OCI-LY3 (cell line): ENCODE data around the gene CT47C1.

Experiments
- H2AFZ ChIP-seq: fragments of 200-600, 300-600 bp; shearing (Covaris generic); 2 replicates; pipeline ENCODE4 v1.6.0; 2014; ENCODE audit warnings: antibody characterized with exemption, low read depth, low read length
- H3K27ac ChIP-seq: fragments of 200-600, 300-600 bp; sonication (generic); 2 replicates; pipeline ENCODE4 v1.5.1; 2014; ENCODE audit warnings: mild to moderate bottlenecking, low read length, moderate library complexity, mixed read lengths
- H3K27me3 ChIP-seq: fragments of 200-600, 300-600 bp; sonication (generic); 2 replicates; pipeline ENCODE4 v1.6.1; 2014; ENCODE audit warnings: low read depth, low read length, mixed read lengths
- H3K36me3 ChIP-seq: fragments of 200-600, 300-600 bp; sonication (generic); replicated peaks from 2 replicates; pipeline ENCODE3; 2014; ENCODE audit warnings: low read depth, low read length, mixed read lengths
- H3K4me1 ChIP-seq: fragments of 300-600, 200-600 bp; sonication (generic); 2 replicates; pipeline ENCODE4 v1.6.1; 2014; ENCODE audit warnings: low read length, mixed read lengths
- H3K4me2 ChIP-seq: fragments of 200-600, 300-600 bp; sonication (generic); 2 replicates; pipeline ENCODE4 v1.6.1; 2014; ENCODE audit warnings: low read length, mixed read lengths
- H3K4me3 ChIP-seq: fragments of 300-600, 200-600 bp; sonication (generic); 2 replicates; pipeline ENCODE4 v1.5.1; 2014; ENCODE audit warnings: antibody characterized with exemption, mild to moderate bottlenecking, low read length, moderate library complexity
- H3K79me2 ChIP-seq: fragments of 300-600, 200-600 bp; shearing (Covaris generic); 2 replicates; pipeline ENCODE4 v1.6.1; 2014; ENCODE audit warnings: mild to moderate bottlenecking, low read length, mixed read lengths
- H3K9ac ChIP-seq: fragments of 300-600, 200-600 bp; shearing (Covaris generic); 2 replicates; pipeline ENCODE4 v1.6.0; 2014; ENCODE audit warnings: mild to moderate bottlenecking, low read length, moderate library complexity
- H3K9me3 ChIP-seq: fragments of 200-600, 300-600 bp; shearing (Covaris generic); 2 replicates; pipeline ENCODE4 v1.6.1; 2014; ENCODE audit warnings: low read length, mixed read lengths; ENCODE audit not compliant: insufficient read depth
- H4K20me1 ChIP-seq: fragments of 200-600, 300-600 bp; sonication (generic); 2 replicates; pipeline ENCODE4 v1.6.1; 2016; ENCODE audit warnings: low read length, mixed read lengths; ENCODE audit not compliant: insufficient read depth
- EZH2phosphoT487 ChIP-seq: fragments of 200-600 bp; shearing (Covaris generic); IDR thresholded peaks from 2 replicates; pipeline ENCODE4 v1.6.1; 2018; ENCODE audit warnings: antibody characterized with exemption, mixed run types, low read depth
- TF ChIP-seq, protein P1 (sequence below): fragments of 200-600, 300-600 bp; sonication (generic); IDR thresholded peaks from 2 replicates; pipeline ENCODE4 v1.5.1; 2014; ENCODE audit warnings: antibody characterized with exemption, low read length, low read depth

Gene CT47C1

DNA sequence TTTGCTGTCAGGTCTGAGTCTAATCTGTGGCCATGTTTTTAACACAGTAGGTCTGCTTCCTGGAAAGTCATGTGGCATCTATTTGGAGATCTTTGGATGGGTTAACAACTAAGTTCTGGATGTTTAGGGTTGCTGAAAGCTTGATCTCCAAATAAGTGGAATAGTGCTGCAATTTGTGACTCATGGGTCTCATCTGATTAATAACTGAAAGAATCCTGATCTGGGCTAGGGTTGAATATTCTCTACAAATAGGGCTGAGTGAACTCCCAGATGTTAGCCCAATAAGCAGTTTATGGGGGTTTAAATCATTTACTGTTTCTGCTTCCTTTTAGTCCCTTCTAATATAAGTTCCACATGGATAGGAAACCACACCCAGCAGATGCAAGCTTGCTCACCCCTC, 23.1 kb downstream of the CT47C1 start:
- no peak for TF ChIP-seq EZH2phosphoT487
- TF ChIP-seq, protein P1, sequence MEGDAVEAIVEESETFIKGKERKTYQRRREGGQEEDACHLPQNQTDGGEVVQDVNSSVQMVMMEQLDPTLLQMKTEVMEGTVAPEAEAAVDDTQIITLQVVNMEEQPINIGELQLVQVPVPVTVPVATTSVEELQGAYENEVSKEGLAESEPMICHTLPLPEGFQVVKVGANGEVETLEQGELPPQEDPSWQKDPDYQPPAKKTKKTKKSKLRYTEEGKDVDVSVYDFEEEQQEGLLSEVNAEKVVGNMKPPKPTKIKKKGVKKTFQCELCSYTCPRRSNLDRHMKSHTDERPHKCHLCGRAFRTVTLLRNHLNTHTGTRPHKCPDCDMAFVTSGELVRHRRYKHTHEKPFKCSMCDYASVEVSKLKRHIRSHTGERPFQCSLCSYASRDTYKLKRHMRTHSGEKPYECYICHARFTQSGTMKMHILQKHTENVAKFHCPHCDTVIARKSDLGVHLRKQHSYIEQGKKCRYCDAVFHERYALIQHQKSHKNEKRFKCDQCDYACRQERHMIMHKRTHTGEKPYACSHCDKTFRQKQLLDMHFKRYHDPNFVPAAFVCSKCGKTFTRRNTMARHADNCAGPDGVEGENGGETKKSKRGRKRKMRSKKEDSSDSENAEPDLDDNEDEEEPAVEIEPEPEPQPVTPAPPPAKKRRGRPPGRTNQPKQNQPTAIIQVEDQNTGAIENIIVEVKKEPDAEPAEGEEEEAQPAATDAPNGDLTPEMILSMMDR, result no peak
- H3K4me3 ChIP-seq, result no peak overlapping the region
- no peaks in the 10 kb centered on the region for H3K36me3 ChIP-seq
- no peak overlapping the region for H3K9ac ChIP-seq
- H3K4me2 ChIP-seq, result no peak overlapping the region
- no peaks in the 10 kb centered on the region for H3K79me2 ChIP-seq
- no peaks in the 10 kb centered on the region for H4K20me1 ChIP-seq
- H3K9me3 ChIP-seq, result no peaks in the 10 kb centered on the region
- no peaks in the 10 kb centered on the region for H3K4me1 ChIP-seq
- peaks cover 15% of the 10 kb centered on the region for H3K27me3 ChIP-seq
- no peak overlapping the region for H3K27ac ChIP-seq
- no peak overlapping the region for H2AFZ ChIP-seq

DNA sequence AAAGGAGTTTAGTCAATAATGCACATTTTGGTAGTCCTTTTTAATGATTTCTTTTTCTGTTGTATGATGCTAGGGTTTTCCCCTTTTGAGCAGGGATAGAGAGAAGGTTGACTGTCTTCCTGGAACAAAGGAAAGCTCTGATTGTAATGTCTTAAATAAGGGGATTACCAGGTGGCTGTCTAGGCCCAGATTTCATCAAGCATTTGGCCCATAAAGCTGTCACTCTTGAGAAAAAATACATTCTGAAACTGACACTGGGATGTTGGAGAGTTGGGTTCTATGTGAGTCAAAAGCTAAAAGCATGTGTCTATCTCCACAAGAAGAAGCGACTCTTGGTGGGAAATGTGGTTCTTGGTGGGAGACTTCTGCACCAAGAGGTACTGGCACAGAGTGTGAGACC, 28.4 kb downstream of the CT47C1 start:
- Histone ChIP-seq H3K27ac (no peak overlapping the region), H3K9ac (no peak overlapping the region), H3K79me2 (no peaks in the 10 kb centered on the region), H3K4me2 (no peak overlapping the region), H2AFZ (no peak overlapping the region), H3K36me3 (no peaks in the 10 kb centered on the region), H3K4me1 (no peaks in the 10 kb centered on the region), H3K27me3 (0 out of 2 replicates have a peak, but pooled peaks cover 5% of the 10 kb centered on the region), H3K9me3 (no peaks in the 10 kb centered on the region), H3K4me3 (no peak overlapping the region), H4K20me1 (no peaks in the 10 kb centered on the region)
- TF ChIP-seq, protein P1, result no peak
- no peak for TF ChIP-seq EZH2phosphoT487

DNA sequence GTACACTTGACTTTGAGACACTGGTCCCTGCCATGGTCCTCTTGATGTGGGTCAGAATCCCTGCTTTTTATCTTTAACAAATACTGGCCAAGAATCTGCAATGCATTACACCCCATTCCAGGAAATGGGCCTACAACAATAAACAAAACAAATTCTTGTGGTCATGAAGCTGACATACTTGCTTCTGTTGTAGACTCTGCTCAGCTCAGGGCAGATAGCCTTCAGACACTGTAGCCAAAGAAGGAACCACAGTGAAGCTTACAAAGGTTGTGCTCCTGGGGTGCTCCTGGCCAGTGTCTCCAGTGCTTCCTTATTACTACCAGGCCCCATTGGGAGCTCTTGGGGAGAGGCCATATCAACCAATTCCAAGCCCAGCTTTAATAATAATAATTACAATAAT, 33.0 kb downstream of the CT47C1 start:
- H3K79me2 ChIP-seq, result no peaks in the 10 kb centered on the region
- TF ChIP-seq, protein P1, result no peak
- no peak for TF ChIP-seq EZH2phosphoT487
- no peaks in the 10 kb centered on the region for H3K4me1 ChIP-seq
- H3K27ac ChIP-seq, result no peak overlapping the region
- H3K9ac ChIP-seq, result no peak overlapping the region
- 0 out of 2 replicates have a peak, but pooled peaks cover 5% of the 10 kb centered on the region for H3K27me3 ChIP-seq
- H2AFZ ChIP-seq, result no peak overlapping the region
- no peaks in the 10 kb centered on the region for H4K20me1 ChIP-seq
- no peaks in the 10 kb centered on the region for H3K36me3 ChIP-seq
- H3K4me2 ChIP-seq, result no peak overlapping the region
- no peaks in the 10 kb centered on the region for H3K9me3 ChIP-seq
- H3K4me3 ChIP-seq, result no peak overlapping the region

DNA sequence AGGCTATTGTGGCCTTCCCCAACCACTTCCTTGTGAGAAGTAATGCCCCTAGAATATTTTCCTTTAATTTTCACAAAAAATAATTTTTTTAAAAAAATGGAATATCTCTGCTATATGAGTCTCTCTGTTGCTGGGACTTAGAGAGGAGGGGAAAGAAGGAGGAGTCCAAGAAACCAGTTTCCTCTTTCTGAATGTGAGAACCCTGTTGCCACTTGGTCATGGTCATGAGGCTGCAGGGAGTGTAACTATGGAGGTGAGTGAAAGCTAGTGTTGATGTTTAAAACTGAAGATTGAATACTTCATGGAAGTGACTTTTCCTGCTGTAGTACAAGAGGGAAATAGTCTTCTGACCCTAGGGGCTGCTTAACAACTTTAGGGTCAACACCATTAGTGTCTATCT, 34.4 kb downstream of the CT47C1 start:
- Histone ChIP-seq H3K36me3 (no peaks in the 10 kb centered on the region), H2AFZ (no peak overlapping the region), H4K20me1 (no peaks in the 10 kb centered on the region), H3K27me3 (0 out of 2 replicates have a peak, but pooled peaks cover 5% of the 10 kb centered on the region), H3K4me2 (no peak overlapping the region), H3K9me3 (no peaks in the 10 kb centered on the region), H3K79me2 (no peaks in the 10 kb centered on the region), H3K9ac (no peak overlapping the region), H3K4me3 (no peak overlapping the region), H3K4me1 (no peaks in the 10 kb centered on the region), H3K27ac (no peak overlapping the region)
- TF ChIP-seq, protein P1, result no peak
- TF ChIP-seq EZH2phosphoT487, result no peak
